NCI-H2196 treated with DMSO at 0.1 percent for 48 hours (cell line): ENCODE results near the gene NOC4L.

Source experiments
- DNase-seq: peaks from one replicate; lab custom pipeline; 2025; ENCODE audit not compliant: unreplicated experiment; lab: John Stamatoyannopoulos, UW

Gene NOC4L

GRCh38 chr12:132155771-132156572, 11.7 kb downstream of the NOC4L start:
- DNase-seq = no peak

DNA sequence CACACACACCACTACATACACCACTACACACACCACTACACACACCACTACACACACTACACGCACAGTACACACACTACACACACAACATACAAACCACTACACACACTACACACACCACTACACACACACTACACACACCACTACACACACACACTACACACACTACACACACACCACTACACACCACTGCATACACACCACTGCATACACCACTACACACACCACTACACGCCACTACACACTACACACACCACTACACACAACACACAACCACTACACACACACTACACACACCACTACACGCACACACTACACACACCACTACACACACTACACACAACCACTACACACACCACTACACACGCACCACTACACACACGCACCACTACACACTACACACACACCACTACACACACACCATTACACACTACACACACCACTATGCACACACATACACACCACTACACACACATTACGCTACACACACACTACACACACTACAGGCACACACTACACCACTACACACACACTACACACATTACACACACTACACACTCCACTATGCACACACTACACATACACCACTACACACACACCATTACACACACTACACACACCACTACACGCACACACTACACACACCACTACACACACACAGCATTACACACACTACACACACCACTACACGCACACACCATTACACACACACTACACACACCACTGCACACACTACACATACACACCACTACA, 12.5 kb downstream of the NOC4L start:
- no peak for DNase-seq

DNA sequence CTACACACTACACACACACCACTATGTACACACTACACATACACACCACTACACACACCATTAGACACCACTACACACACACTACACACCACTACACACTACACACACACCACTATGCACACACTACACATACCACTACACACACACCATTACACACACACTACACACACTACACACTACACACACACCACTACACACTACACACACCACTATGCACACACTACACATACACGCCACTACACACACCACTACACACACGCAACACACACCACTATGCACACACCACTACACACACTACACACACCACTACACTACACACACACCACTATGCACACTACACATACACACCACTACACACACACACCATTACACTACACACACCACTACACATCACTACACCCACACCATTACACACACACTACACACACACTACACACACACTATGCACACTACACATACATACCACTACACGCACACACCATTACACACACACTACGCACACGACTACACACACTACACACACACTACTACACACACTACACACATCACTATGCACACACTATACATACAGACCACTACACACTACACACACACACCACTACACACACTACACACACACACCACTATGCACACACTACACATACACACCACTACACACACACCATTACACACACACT, 13.6 kb downstream of the NOC4L start:
- DNase-seq = no peak

DNA sequence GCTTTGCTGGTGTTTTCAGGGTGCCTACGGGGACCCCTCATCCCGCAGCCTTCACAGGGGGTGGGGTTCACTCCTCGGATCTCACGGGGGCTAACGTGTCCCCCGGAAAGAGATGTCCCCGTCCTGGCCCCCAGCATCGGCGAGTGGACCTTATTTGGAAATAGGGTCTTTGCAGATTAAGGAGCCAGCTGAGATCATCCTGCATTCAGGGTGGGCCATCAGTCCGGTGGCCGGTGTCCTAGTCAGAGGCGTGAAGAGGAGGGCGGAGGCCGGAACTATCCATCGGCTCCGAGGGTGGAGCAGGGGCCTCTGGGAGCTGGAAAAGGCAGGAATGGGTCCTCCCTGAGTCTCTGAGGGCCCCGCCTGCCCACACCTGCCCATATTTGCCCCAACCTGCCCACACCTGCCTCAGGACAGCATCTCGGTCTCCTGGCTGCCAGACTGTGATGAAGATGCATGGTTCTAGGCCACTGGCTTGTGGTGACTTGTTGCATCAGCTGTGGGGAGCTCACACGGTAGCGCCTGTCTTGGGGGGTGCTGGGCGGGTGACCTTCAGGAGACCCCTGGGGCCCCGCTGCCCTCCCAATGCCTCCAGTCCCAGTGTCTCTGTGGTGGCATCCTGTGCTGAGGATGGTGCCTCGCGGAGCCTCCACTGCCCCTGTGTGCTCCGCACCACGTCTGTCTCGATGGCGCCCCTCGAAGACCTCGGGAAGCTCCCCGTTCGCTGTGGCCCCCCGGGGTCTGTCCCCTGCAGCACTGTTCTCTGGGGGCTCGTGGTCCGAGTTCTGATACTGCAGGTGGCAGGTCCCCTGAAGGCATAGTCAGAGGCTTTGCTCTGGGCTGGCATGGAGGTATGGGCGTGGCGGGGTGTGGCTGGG, 14.7 kb downstream of the NOC4L start:
- no peak for DNase-seq

- no peak for DNase-seq
Observed at GRCh38 chr12:132159555-132160003, 15.3 kb downstream of the NOC4L start.

GRCh38 chr12:132160016-132160415, 15.8 kb downstream of the NOC4L start:
- DNase-seq = no peak

GRCh38 chr12:132160601-132161035, 16.4 kb downstream of the NOC4L start:
- no peak for DNase-seq

DNA sequence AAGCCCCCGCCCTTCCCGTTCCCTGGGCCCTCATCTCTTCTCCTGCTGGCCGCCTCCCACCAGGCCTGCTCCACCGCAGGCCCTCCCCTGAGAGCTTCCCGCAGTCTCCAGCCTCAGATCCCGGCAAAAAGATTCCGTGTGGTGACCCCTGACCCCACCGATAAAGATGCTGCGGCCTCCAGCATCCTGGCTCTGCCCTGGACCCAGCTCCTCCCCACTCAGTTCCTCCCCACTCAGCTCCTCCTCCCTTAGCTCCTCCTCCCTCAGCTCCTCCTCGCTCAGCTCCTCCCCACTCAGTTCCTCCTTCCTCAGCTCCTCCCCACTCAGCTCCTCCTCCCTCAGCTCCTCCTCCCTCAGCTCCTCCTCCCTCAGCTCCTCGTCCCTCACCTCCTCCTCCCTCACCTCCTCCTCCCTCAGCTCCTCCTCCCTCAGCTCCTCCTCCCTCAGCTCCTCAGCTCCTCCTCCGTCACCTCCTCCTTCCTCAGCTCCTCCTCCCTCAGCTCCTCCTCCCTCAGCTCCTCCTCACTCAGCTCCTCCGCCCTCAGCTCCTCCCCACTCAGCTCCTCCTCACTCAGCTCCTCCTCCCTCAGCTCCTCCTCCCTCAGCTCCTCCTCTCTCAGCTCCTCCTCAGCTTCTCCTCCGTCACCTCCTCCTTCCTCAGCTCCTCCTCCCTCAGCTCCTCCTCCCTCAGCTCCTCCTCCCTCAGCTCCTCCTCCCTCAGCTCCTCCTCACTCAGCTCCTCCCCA, 17.0 kb downstream of the NOC4L start:
- peak; percentile 11 for DNase-seq

DNA sequence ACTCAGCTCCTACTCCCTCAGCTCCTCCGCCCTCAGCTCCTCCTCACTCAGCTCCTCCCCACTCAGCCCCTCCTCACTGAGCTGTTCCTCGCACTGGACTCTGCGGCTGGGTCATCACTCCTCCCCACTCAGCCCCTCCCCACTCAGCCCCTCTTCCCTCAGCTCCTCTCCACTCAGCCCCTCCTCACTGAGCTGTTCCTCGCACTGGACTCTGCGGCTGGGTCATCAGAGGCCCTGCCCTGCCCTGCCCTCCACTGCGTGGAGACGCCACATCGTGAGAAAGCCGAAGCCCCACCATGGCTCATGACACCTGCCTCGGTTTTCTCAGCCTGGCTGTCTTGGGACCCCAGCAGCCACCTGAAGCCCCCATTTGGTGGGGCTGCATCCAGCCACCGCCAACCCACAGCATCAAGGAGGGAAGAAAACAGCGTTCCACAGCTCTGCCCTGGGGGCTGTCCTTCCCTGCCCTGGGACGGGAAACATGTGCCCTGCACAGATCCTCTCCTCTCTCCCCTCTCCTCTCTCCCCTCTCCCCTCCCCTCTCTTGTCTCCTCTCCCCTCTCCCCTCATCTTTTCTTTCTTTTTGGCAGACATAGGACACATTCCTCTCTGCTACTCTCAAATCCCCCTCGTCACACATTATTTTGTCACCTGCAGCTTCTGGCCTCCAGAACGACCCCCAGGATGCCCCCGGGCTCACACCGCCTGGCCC, 17.7 kb downstream of the NOC4L start:
- DNase-seq = no peak

DNA sequence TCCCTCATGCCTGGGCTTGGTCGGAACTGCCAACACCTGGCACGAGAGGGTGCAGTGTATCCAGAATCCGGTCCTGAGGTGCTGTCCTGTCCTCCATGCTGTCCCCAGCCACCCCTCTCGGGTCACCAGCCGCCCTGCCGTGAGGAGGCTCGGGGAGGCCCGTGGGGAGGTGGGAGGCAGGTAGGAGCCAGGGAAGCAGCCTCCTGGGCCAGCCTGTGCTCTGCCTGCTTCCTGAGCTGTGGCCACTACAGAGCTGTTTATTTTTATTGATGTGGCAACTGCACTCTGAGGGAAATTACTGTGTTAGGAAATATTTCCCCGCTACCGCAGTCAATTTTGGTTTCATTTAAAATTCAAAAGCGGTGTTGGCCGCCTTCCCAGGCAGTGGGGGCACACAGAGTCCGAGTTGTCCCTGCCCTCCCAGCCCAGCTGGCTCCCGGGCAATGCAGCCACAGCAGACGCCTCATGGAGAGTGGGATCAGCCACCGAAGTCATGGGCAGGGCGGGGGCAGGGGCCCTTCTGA, 18.3 kb downstream of the NOC4L start:
- DNase-seq = peak; percentile 46

- peak; percentile 59 for DNase-seq
Observed at GRCh38 chr12:132163041-132163910, 19.0 kb downstream of the NOC4L start.

DNA sequence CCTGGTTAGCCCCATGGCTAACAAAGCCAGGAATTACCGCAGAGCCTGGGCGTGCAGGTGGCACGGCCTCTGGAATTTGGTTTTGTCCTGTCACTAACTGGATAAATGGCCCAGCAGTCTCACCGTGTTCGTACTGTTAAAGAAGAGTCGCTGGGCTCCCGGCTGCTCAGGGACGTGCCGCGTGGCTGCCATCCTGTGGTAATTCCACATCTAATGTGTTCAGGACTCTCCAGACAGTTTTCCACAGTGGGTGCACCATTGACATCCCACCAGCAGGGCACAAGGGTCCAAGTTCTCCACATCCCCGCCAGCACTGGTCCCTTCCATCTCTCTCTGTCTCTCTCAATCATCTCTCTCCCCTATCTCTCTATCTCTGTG, 19.6 kb downstream of the NOC4L start:
- no peak for DNase-seq

DNA sequence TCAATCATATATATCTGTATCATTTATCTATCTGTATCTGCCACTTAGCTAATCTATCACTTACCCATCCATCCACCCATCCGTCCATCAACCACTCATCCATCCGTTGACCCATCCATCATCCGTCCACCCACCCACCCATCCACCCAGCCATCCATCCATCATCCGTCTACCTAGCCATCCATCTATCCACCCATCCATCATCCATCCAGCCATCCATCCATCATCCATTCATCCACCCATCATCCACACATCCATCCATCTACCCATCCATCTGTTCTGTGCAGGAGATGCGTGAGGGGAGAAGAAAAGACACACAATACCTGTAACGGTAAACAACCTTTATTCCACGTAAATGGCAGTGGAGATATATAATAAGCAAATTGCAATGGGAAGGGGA, 20.2 kb downstream of the NOC4L start:
- DNase-seq = no peak

GRCh38 chr12:132165584-132165983, 21.3 kb downstream of the NOC4L start:
- no peak for DNase-seq

- DNase-seq = no peak
Observed at GRCh38 chr12:132166093-132166492, 21.8 kb downstream of the NOC4L start.

DNA sequence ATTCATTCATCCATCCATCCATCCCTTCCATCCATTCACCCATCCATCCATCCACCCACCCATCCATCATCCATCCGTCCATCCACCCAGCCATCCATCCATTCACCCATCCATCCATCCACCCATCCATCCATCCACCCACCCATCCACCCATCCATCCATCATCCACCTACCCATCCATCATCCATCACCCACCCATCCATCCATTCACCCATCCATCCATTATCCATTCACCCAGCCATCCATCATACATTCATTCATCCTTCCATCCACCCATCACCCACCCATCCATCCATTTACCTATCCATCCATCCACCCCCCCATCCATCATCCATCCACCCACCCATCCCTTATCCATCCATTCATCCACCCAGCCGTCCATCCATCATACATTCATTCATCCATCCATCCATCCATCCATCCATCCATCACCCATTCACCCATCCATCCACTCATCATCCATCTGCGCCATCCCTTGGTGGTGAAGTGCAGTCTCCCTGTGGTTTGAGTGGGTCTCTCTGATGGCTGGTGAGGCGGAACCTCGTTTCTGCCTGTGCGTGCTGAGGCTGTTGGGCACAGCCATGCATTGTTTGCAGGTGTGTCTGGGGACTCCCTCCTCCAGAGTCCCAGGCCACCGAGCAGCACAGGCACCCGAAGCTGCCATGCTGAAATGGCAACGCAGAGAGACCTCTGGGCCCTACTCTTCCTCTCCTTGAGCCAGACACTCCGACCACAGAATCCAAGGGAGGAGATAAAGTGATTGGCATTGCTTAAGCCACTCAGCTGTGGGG, 22.7 kb downstream of the NOC4L start:
- DNase-seq = no peak

- DNase-seq = no peak
Observed at GRCh38 chr12:132167611-132168310, 23.5 kb downstream of the NOC4L start.
